HG02642 (cell line): ENCODE data around the gene ZIM2.
"Not testable (repeated sequence)": the region's sequence is repeated elsewhere in the genome, so short reads cannot be mapped to it uniquely, and the experiment has no call there.

Experiments used
- ATAC-seq: cut with Tn5 transposase; IDR thresholded peaks from one replicate; pipeline ENCODE4 v1.9.1; 2021; ENCODE audit warnings: mild to moderate bottlenecking; ENCODE audit not compliant: unreplicated experiment, poor library complexity

Gene ZIM2

GRCh38 chr19:56840451-56841192 lies at the start of gene ZIM2, which contains the start of gene PEG3:
TSS of gene ZIM2 (minus strand) at chr19:56840726. CDS start at chr19:56824277, 16,449 bp downstream.
TSS of gene PEG3 (minus strand) at chr19:56840726. CDS start at chr19:56824655, 16,071 bp downstream.
- no peak for ATAC-seq

- ATAC-seq: no peak
Observed at GRCh38 chr19:56885173-56885985, 44.9 kb upstream of the ZIM2 start.

DNA sequence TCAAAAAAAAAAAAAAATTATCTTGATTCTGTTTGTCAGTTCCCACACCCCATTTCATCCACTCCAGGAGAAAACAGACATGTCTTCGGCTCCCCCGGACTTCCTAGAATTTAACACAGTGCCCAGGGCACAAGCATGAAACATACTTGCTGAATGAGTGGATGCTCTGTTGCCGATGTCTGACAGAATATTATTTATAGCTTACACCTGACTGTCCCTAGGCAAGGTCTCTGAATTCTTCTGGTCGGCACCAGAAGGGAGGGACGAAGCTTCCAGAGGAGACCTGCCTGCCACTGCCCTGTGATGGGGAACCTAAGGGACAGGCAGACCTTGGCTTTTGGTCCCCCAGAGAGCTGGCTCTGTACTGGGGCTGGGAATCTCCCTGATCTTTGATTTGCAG lies 43.9 kb upstream of the ZIM2 start:
- no peak for ATAC-seq

DNA sequence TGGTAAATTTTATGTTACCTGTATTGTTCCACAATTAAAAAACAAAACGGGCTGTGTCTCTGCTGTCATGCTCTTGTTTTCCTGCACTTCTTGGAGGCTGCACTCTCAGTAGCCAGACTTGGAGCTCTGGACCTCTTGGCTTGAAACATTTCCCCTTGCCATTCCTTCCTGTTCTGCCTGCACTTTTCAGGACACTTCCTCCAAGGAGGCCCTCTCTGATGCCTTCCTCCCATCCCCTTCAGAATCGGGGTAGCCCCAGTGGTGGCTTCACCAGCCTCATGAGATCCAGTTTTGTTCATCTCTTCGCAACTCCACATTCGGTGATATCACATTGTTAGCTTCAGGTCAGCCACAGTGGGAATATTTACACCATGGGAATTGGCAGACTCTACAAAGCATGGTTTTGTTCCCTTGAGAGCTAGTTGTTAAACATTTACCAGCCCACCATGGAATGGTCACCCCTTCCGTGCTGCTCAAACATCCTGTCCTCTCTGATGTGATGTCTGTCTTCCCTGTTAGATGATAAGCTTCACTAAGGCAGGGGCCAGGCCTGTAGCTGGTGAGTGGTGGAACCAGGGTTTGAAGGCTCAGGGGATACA lies 40.2 kb upstream of the ZIM2 start:
- ATAC-seq: no peak

GRCh38 chr19:56877069-56877715 lies 36.7 kb upstream of the ZIM2 start:
- ATAC-seq: no peak

DNA sequence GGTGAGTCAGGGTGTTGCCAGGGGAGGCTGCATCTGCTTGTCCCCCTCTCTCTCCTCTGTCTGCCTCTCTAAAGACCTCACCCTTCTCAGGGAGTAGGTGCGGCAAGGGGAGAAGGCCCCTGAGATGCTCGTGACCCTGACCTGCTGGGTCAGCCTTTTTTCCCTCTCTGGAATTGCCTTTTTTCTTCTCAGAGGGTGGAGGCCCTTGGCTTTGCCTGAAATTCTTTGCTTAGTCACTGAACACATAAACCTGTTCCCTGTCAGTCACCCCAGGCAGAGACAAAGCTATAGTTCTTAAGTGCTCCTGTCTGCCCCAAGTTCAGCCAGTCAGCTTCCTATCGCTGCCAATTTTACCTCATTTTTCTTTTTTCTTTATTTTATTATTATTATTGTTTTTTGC lies 35.2 kb upstream of the ZIM2 start:
- no peak for ATAC-seq

- ATAC-seq: no peak
Observed at GRCh38 chr19:56874530-56874929, 34.0 kb upstream of the ZIM2 start.

- no peak for ATAC-seq
Observed at GRCh38 chr19:56873493-56873892, 33.0 kb upstream of the ZIM2 start.

GRCh38 chr19:56869886-56870285 lies 29.4 kb upstream of the ZIM2 start:
- ATAC-seq: no peak

DNA sequence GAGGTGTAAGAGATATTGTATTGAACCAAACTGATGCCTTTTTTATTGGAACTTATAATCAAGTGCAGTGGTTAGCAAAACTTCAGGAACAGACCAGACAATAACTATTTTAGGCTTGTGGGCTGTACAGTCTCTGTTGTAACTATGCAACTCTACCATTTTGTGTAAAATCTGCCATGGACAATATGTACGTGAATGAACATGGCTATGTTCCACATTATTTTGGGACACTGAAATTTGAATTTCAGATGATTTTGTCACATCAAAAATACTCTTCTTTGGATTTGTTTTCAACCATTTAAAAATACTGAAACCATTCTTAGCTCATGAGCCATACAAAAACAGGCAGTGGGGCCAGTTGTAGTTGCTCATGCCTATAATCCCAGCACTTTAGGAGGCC lies 27.9 kb upstream of the ZIM2 start:
- ATAC-seq: no peak

DNA sequence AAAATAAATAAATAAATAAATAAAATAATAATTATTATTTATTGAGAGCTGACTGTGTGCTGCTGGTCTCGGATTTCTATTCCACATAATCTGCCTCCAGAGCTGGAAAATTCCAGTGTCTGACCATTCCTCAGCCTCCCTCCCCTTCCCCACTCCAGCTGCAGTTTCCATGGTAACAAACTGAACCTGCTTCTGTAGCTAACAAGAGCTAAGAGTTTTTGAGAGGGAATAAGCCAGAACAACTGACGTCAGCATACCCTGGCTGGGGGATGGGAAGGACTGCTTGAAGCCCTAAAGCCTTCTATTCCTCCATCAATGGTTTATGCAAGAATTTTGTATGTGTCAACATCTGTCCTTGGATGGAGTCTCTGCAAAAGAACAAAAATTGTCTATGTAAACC lies 26.0 kb upstream of the ZIM2 start:
- ATAC-seq: no peak

DNA sequence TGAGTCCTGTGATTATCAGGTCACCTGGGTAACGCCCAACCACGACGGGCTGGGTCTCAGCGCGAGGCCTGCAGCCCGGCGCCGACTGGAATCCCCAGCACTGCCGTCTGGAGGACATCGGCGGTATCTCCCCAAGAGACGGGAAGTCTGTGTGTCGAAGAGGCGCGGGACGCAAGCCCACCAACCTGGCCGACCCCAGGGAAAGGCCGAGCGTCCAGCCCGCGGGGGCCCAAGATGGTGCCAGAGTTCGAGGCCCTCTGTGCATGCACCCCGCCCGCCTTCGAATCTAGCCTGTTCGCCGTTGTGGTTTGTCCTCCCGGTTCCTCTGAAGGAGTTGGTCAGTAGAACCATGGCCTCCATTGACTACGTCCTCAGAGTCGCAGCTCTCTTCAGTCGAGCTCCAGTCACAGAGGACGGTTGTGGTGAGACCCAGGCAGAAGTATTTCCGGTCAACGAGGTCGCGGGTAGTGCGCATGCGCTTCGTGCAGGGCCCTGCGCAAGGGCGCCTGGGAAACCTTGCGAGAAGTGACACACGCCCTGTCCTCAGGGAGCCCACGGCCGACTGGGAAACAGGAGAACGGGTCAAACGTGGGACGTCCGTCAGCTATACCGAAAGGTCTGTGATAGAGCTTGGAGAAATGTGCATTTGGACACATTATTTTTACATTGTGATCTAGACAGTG lies 24.1 kb upstream of the ZIM2 start:
- no peak for ATAC-seq

DNA sequence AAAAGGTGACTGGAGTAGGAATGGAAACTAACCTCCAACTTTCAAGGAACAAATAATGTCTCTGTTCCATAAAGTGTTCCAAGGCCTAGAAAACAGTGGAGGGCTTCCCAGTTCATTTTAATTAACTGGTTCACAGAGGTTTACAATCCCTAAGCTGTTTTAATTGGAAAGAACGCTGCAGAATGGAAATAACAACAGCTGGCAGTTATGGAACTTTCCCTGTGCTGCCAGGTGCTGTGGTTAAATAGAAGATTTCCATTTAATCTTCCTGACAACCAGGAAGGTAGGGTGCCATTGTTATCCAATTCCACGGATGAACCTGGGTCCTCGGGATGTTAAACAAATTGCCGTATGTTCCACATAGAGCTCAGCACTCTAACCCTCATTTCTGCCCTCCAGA lies 22.2 kb upstream of the ZIM2 start:
- ATAC-seq: no peak

DNA sequence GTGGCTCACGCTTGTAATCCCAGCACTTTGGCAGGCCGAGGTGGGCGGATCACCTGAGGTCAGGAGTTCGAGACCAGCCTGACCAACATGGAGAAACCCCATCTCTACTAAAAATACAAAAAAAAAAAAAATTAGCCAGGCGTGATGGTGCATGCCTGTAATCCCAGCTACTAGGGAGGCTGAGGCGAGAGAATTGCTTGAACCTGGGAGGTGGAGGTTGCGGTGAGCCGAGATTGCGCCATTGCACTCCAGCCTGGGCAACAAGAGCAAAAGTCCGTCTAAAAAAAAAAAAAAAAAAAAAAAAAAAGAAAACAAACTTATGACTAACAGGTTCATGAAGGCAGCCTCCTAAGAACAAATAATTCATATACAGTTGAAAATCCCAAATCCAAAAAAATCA lies 19.9 kb upstream of the ZIM2 start:
- ATAC-seq: not testable (repeated sequence)

DNA sequence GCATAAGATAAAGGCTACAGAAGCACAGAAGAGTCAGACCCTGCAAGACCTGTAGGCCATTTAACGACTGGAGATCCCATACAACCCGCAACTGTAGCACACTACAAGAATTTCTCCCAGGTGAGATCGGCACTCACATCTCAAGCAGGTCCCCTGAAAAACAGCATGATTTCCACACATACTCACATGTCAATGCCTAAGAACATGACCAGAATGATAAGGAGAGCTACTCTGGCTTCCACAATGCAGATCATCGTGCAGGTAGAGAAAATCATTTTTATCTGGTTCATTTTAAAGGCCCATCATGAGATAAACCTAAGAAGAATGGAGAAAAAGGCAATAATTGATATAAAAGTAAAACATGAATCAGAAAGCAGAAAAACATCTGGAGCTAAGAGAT lies 17.5 kb upstream of the ZIM2 start:
- ATAC-seq: no peak

- no peak for ATAC-seq
Observed at GRCh38 chr19:56856822-56857221, 16.3 kb upstream of the ZIM2 start.

DNA sequence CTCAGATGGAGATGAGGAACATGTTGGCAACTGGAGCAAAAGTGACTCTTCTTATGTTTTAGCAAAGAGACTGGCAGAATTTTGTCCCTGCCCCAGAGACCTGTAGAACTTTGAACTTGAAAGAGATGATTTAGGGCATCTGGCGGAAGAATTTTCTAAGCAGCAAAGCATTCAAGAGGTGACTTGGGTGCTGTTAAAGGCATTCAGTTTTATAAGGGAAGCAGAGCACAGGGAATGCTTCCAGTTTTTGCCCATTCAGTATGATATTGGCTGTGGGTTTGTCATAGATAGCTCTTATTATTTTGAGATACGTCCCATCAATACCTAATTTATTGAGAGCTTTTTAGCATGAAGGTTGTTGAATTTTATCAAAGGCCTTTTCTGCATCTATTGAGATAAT lies 11.8 kb upstream of the ZIM2 start:
- not testable (repeated sequence) for ATAC-seq

DNA sequence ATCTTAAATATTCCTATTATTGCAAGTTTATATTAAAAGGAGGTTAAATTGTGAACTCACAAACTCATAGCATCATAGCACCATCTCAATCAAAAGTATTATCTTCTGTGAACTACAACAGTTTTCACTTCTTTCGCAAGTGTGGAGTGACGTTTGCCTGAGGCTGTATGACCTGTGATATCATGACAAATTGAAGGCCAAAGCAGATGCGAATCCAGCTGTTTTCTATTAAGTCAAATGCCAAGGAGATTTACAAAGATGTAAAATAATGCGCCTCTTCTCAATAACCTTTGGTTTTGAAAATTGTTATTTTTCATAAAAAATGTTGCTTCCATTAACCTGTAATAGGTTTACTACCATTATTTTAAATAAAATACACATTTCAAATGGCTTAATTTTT lies 7.6 kb upstream of the ZIM2 start:
- no peak for ATAC-seq

DNA sequence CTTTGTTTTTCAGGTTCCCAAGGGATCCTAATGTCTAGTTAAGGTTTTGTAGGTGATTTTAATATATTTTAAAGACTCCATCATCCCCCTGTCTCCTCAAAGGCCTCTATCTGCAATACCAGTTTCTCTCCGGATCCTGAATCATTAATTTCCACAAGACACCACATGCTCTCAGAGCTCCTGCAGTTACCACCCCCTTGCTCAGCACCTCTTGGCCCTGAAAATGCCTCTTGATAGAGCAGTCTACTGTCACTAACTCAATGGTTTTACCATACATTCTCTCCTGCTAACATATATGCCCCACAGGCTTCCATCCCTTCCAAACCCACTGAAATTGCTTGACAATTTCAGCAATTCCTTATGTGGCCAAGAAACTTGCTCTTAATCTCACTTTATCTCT lies 1.9 kb upstream of the ZIM2 start:
- ATAC-seq: no peak

DNA sequence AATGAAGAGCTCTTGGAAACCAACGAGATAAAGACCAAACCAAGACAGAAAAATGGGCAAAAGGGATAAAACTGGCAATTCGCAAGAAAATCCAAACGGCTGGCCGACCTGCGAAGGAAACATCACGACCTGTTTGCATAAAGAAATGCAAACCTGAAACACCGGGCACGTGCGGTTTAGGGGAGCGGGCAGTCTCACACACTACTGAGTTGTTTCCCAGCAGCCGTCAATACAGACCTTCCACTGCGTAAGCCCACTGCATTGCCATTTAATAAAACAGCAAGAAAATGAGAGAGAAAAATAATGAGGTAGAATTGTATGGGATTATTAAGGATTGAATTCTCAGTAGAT lies 642 bp upstream of the ZIM2 start:
- ATAC-seq: no peak
